ENCODE data around the gene LRR1. TPM values are rescaled to one million over a fixed set of nuclear protein-coding genes. Genes with fewer than 3 reads are reported as not detected.

The LRR1 gene
- total and polyA plus RNA-seq, 9 of the 15 experiments (the other 6 are each of a cell fraction or from before 2014, with no cell fraction given) = 26.5 to 58.1 (median 31.8) TPM

DNA sequence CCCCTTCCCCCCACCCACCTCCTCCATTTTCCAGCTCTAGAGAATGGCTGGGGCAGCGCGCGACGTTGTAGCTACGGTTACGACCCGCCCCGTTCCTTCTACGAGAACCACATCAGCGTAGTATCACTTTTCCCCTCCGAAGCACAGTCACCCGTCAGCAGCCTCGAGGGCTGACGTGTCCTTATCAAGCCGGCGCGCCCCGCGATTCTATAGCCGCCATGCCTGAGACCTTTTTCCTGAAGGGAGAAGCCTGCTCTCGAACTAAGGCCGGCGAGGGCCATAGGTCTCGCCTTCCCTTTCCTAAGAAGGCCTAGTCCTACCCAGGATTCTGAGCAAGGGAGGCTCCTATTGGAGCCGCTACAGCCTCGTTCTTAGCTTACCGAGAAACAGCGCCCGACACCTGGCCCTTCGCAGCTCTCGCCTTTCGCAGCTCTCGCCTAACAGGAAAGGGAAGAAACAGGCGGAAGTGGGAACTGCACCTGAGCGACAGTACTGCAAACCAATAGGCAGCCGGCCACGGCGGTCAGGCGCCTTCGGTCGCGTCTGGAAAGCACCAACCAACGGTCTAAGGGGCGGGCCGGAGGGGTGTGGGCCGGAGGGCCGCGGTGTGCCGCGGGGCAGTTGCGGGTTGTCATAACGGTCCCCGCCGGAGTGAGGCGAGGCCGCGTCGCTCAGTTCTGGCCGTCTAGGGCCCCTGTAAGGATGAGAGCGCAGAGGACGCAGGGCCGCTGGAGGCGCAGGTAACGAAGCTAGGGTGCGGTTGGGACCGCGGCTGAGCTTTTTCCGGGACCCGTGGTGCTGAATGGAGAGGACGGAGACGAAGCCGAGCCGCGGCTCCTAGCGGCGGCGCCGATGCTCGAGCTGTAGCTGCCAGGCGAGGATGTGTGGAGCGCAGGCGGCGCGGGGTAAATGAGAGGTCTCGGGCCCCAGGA is 21.7 kb downstream of the LRR1 start, which contains the start of the genes MGAT2 and RPL36AL (continued):
- TF ChIP-seq NCOA1 (IDR thresholded peaks at IDR 0.05; ENCODE audit: low read depth) (peak; percentile 22; the same call in 1 of the 2 replicates), MAZ (CRISPR knock-in tag; conservative IDR thresholded peaks at IDR 0.05 in 1 of 2, IDR thresholded peaks at IDR 0.05 in 1 of 2) (peak; percentile 40 to 41; a peak in 2 of 4 replicates), MGA (IDR thresholded peaks at IDR 0.05) (0 out of 2 replicates have a peak, but pooled peaks have one; percentile 31), SPI1 (IDR thresholded peaks at IDR 0.05; ENCODE audit: borderline replicate concordance, low read depth, low read length) (peak; percentile 80), NFYB (IDR thresholded peaks at IDR 0.05; ENCODE audit: extremely low read depth, insufficient read length) (peak; percentile 84), BHLHE40 (IDR thresholded peaks at IDR 0.05; ENCODE audit: low read length) (peak; percentile 25; the same call in 1 of the 2 replicates), SLC30A9 (CRISPR knock-in tag; IDR thresholded peaks at IDR 0.05) (no peak), POLR2H (tag; IDR thresholded peaks at IDR 0.05; ENCODE audit: low read depth) (peak; percentile 91), ZNF766 (CRISPR knock-in tag; conservative IDR thresholded peaks at IDR 0.05) (peak; percentile 37; the same call in 1 of the 2 replicates), ZNF668 (CRISPR knock-in tag; IDR thresholded peaks at IDR 0.05) (no peak), GATA2 (CRISPR knock-in tag; IDR thresholded peaks at IDR 0.05) (no peak), HMG20B (CRISPR knock-in tag; IDR thresholded peaks at IDR 0.05) (no peak), EP300 (IDR thresholded peaks at IDR 0.05; ENCODE audit: low read length) (peak; percentile 26), SUPT5H (IDR thresholded peaks at IDR 0.05) (peak; percentile 94), CREB1 (IDR thresholded peaks at IDR 0.05) (peak; percentile 36), CREB1 (CRISPR knock-in tag; IDR thresholded peaks at IDR 0.05) (peak; percentile 40; the same call in 1 of the 2 replicates), CREM (IDR thresholded peaks at IDR 0.05; ENCODE audit: low read depth) (peak; percentile 68)

All from K562 (cell line).